Heart right ventricle (tissue), 16 donors: ENCODE data around the gene TADA2A. TPM values are rescaled to one million over a fixed set of nuclear protein-coding genes. Genes with fewer than 3 reads are reported as not detected.
A peak's percentile ranks its signal among the peaks of the same experiment; 100 is the strongest.

Source experiments
- ATAC-seq, 8 donors: fragments of 200-7000 bp; cut with Tn5 transposase; one replicate each; pipeline ENCODE4 v1.9.1; 2020; ENCODE audit warnings: mild to moderate bottlenecking in 8 of 8, moderate library complexity in 8 of 8, moderate number of reproducible peaks in 1 of 8
- DNase-seq, 2 donors: peaks; one replicate each; pipeline ENCODE4 v3.0.0-alpha.2; 2020
- H3K27ac ChIP-seq, 10 donors: fragments of 200-600 bp; sonication (generic) in 2 of 10; one replicate each; pipeline versions ENCODE4 v1.5.0 to v1.8.0; 2020 to 2022; ENCODE audit warnings: mild to moderate bottlenecking in 3 of 10
- H3K27me3 ChIP-seq, 7 donors: fragments of 200-600 bp; one replicate each; pipeline ENCODE4 v1.8.0; 2021 to 2022; ENCODE audit warnings: mild to moderate bottlenecking in 2 of 7
- H3K36me3 ChIP-seq, 9 donors: fragments of 200-600 bp; sonication (generic) in 1 of 9; one replicate each; pipeline versions ENCODE4 v1.5.0 to v1.8.0; 2020 to 2022; ENCODE audit warnings: mild to moderate bottlenecking in 2 of 9
- H3K4me1 ChIP-seq, 9 donors: fragments of 200-600 bp; sonication (generic) in 1 of 9; one replicate each; pipeline versions ENCODE4 v1.5.0 to v1.8.0; 2020 to 2022; ENCODE audit warnings: mild to moderate bottlenecking in 4 of 9
- H3K4me3 ChIP-seq, 10 donors: fragments of 200-600 bp; sonication (generic) in 2 of 10; one replicate each; pipeline versions ENCODE4 v1.5.0 to v1.8.0; 2020 to 2022; ENCODE audit warnings: mild to moderate bottlenecking in 7 of 10, moderate library complexity in 2 of 10
- H3K9me3 ChIP-seq, 11 donors: fragments of 200-600 bp in 10 of 11; sonication (generic) in 2 of 11; one replicate each; pipeline versions ENCODE4 v1.5.0 to v1.8.0; 2013 to 2022; ENCODE audit warnings: mild to moderate bottlenecking in 2 of 11, control low read depth in 1 of 11, moderate library complexity in 1 of 11
- CTCF ChIP-seq, 9 donors: fragments of 200-600 bp; sonication (generic) in 2 of 9; IDR thresholded peaks; one replicate each; pipeline versions ENCODE4 v1.5.0 to v1.8.0; 2021 to 2022; ENCODE audit warnings: antibody characterized with exemption in 9 of 9, mild to moderate bottlenecking in 5 of 9, moderate library complexity in 1 of 9
- WGBS, 2 donors: extraction: QIAGEN DNeasy Blood & Tissue Kit; methylation state at CpG; one replicate each; pipeline ENCODE4 v1.1.7; 2013; ENCODE audit warnings: inconsistent platforms in 1 of 2; 5-methylcytosine and 5-hydroxymethylcytosine counted together
- intact Hi-C, 10 donors: fragments of 100-400 bp; cut with DNase I; formaldehyde crosslinking; loops; one replicate each; pipeline versions ENCODE4 v1.11.1 to v1.14.2; 2022
- polyA plus RNA-seq, 2 donors: library from polyadenylated mRNA; stranded (reverse); fragments of 200-250 nt; gene quantifications; one replicate each; pipeline ENCODE4 v1.2.3, GENCODE V29; 2013
- total RNA-seq, 10 donors: library from RNA; stranded (reverse); fragmentation: NEBNext Ultra II Directional in 3 of 10; extraction: Animal tissue kit (Norgen Biotek cat#: 25700) in 3 of 10; gene quantifications; one replicate each; pipeline versions ENCODE4 v1.2.1 to v1.2.4, GENCODE V29; 2021 to 2023
- donor health status: Arrhythmogenic right ventricular cardiomyopathy.
- donor health status: ischemic (EF 13 %, LVEDD 7.1; RV severe dilation, severe dysfunction).
- donor health status: healthy with polysubstance abuse.
- donor health status: DM: no; HTN: yes; CAD: no.
- donor health status: DM: no; HTN: no; CAD: no.
- donor health status: ischemic (EF 25% LVEDD 6.9; RV normal size, moderate dysfunction).
- donor health status: ischemic (EF 25% LVEDD 5.7; RV mildly dilated, moderate dysfunction).
- donor health status: healthy.
- donor health status: DM: yes; HTN: yes; CAD: no.
- donor health status: Ischemic cardiomyopathy.
- donor health status: ischemic (EF 35%, LVEDD 5.7; RV mildly dilated, moderate dysfunction).
- donor health status: nonischemic (EF 11% LVEDD 7.7; RV severe dilation, severe dysfunction).
- donor health status: DM: yes; HTN: yes; CAD: no.
- donor health status: PGD.
- donor health status: ischemic (EF 29% LVEDD 5.4; RV normal size, mild dysfunction).
- donor health status: nonischemic (EF 23%, LVEDD 6.1; RV moderate dilation, normal function).

Gene TADA2A
- total and polyA plus RNA-seq, 12 donors, result 6.7 to 18.4 (median 13.1) TPM

GRCh38 chr17:37485938-37486570 lies 79.4 kb downstream of the TADA2A start:
- Histone ChIP-seq H3K27me3 (peaks cover 0 to 20% (median 0%) of the 10 kb centered on the region in 7 donors), H3K4me3 (no peak overlapping the region), H3K27ac (no peak overlapping the region), H3K9me3 (no peaks in the 10 kb centered on the region), H3K4me1 (peaks cover 4 to 39% (median 30%) of the 10 kb centered on the region in 9 donors), H3K36me3 (no peaks in the 10 kb centered on the region)
- WGBS, 2 donors, result 82 to 88% methylated on average over 1 of the region's 1 CpG
- no peak for TF ChIP-seq CTCF (IDR thresholded peaks at IDR 0.05)
- DNase-seq (no peak), ATAC-seq (no peak)
- intact Hi-C loops, result loop anchor here in 1 of 10 donors (10.0 kb wide), 1 partner anchor 61 kb away; no protein-coding TSS in a partner anchor

GRCh38 chr17:37488009-37488604 lies 81.4 kb downstream of the TADA2A start:
- Histone ChIP-seq H3K36me3 (no peaks in the 10 kb centered on the region), H3K27me3 (peaks cover 0 to 24% (median 0%) of the 10 kb centered on the region in 7 donors), H3K9me3 (no peaks in the 10 kb centered on the region), H3K27ac (peak overlapping the region in 9 of 10 donors; percentile 84 to 94 (median 90)), H3K4me1 (peaks cover 0 to 48% (median 43%) of the 10 kb centered on the region in 9 donors), H3K4me3 (peak overlapping the region in 9 of 10 donors; percentile 71 to 99 (median 88))
- ATAC-seq, result peak in 6 of 8 donors; percentile 26 to 62 (median 38)
- DNase-seq, result peak in 1 of 2 donors; percentile 38
- TF ChIP-seq CTCF (IDR thresholded peaks at IDR 0.05), result no peak
- intact Hi-C loops, result loop anchor here in 2 of 10 donors (2.0 to 10.0 kb wide), 3 partner anchors 63 to 155 kb away; partner anchors contain the start of genes ACACA (in 1 of the 2), DDX52 (in 1 of the 2) and TADA2A (in 1 of the 2)
- WGBS, 2 donors, result 30 to 32% methylated on average over 7 of the region's 7 CpGs

DNA sequence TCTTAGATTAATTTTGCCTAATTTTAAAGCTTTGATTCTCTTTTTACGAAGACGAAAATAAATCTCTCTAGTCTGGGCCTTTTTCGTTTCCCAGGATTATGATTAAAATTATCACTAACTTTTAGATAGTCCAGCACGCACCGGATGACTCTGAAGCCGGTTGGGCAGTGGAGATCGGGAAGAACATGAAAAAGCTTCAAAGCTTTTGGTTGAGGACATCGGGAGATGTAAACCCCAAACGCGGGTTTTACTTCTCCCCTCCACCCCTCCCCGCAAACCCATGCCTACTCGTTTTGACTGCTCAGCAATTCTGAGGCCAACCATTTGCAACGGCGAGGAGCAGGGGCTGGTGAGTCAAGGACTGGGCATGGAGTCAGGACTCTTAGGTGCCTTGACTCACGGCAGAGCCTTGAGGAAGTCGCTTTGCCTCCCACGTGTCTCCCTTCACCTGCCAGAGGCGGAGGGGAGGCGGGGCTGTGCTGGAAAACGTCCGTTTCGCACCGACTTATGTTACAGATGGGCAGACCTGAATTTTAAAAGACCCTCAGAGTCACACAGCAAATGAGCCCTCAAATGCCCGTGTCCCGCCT lies 82.0 kb downstream of the TADA2A start:
- Histone ChIP-seq H3K36me3 (no peaks in the 10 kb centered on the region), H3K4me1 (peaks cover 0 to 43% (median 40%) of the 10 kb centered on the region in 9 donors), H3K4me3 (peak overlapping the region; percentile 71 to 99 (median 86)), H3K27ac (peak overlapping the region; percentile 44 to 94 (median 88)), H3K9me3 (no peaks in the 10 kb centered on the region), H3K27me3 (peaks cover 0 to 24% (median 0%) of the 10 kb centered on the region in 7 donors)
- WGBS, 2 donors, result 1% methylated on average over 25 of the region's 25 CpGs
- TF ChIP-seq CTCF (IDR thresholded peaks at IDR 0.05), result no peak
- DNase-seq, result peak; percentile 40 to 47
- ATAC-seq, result peak; percentile 27 to 74 (median 69)
- intact Hi-C loops, result loop anchor here in 2 of 10 donors (2.0 to 10.0 kb wide), 3 partner anchors 64 to 154 kb away; partner anchors contain the start of genes ACACA (in 1 of the 2), DDX52 (in 1 of the 2) and TADA2A (in 1 of the 2)
